ENCODE results near the gene ATP13A4.

DNA sequence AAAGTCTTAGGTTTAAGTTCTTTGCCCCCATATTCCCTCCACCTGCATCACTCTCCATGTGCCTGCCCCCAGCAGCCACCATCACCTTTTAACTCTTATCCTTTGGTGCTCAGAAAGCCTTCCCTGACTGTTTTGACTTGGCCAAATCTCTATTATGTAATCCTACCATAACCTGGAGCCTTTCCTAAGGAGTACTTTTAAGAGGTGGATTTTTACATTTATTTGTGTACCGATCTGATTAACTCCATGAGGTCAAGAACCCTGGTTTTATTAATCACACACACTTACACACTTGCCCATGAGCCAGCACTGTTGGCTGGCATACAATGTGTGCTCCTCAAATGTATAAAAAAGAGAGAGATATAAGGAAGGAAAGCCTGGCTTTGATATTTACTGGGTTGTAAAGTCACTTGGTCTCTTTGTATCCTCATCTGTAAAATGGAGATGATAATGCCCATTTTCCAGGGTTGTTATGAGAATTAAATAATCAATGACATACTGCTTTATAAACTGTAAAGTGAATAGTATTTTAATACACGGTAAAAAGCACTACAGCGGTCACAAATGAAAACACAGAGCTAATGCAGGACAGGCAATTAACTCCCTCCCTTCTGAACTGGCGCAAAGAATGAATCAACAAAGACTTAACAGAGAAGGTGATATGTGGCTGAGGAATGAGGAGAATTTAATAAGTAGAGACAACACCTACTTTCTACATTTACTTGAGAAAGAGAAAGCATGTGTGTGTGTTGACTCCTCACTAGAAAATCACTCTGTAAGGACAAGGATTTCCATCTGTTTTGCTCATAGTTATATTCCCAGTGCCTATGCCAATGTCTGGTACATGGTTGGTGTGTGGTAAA, 45.4 kb downstream of the ATP13A4 start:
- TF ChIP-seq CTCF (optimal IDR thresholded peaks at IDR 0.05 in 1 of 3, IDR thresholded peaks at IDR 0.05 in 1 of 3, conservative IDR thresholded peaks at IDR 0.05 in 1 of 3; ENCODE audit: extremely low read depth in 1 of 3, insufficient read depth in 2 of 3, low read length in 3 of 3): no peak
- no peak for TF ChIP-seq EZH2 (IDR thresholded peaks at IDR 0.05; ENCODE audit: low read length)

All from keratinocyte (primary cell).